Thymus (tissue), 11 donors: ENCODE results near the gene GALNTL6. TPM values are rescaled to one million over a fixed set of nuclear protein-coding genes. Genes with fewer than 3 reads are reported as not detected.

Experiments
- DNase-seq, 9 donors: peaks; one replicate each; pipeline ENCODE4 v3.0.0-alpha.2; 2013; ENCODE audit warnings: low spot score in 9 of 9, low read depth in 6 of 9, missing footprints in 1 of 9
- H3K27ac ChIP-seq, 2 donors: one replicate each; pipeline ENCODE4 v1.5.1; 2013; ENCODE audit warnings: control low read depth in 1 of 2, low read depth in 1 of 2, low read length in 1 of 2, mild to moderate bottlenecking in 1 of 2, moderate library complexity in 1 of 2
- H3K27me3 ChIP-seq, 2 donors: one replicate each; pipeline ENCODE4 v1.5.1; 2013; ENCODE audit warnings: low read length in 1 of 2; ENCODE audit not compliant: control insufficient read depth in 2 of 2, insufficient read depth in 1 of 2
- H3K36me3 ChIP-seq, 2 donors: one replicate each; pipeline ENCODE4 v1.5.1; 2013; ENCODE audit warnings: low read length in 1 of 2, mild to moderate bottlenecking in 1 of 2, moderate library complexity in 1 of 2; ENCODE audit not compliant: control insufficient read depth in 2 of 2, insufficient read depth in 2 of 2
- H3K4me1 ChIP-seq, 2 donors: one replicate each; pipeline ENCODE4 v1.5.1; 2013; ENCODE audit warnings: low read length in 2 of 2; ENCODE audit not compliant: control insufficient read depth in 2 of 2, insufficient read depth in 2 of 2
- H3K4me3 ChIP-seq, 2 donors: one replicate each; pipeline ENCODE4 v1.5.1; 2013; ENCODE audit warnings: low read length in 2 of 2, control low read depth in 1 of 2, mild to moderate bottlenecking in 1 of 2
- H3K9me3 ChIP-seq, 2 donors: one replicate each; pipeline ENCODE4 v1.5.1; 2013; ENCODE audit warnings: low read length in 1 of 2, mild to moderate bottlenecking in 1 of 2; ENCODE audit not compliant: control insufficient read depth in 2 of 2, insufficient read depth in 1 of 2
- WGBS: extraction: QIAGEN DNeasy Blood & Tissue Kit; methylation state at CpG from one replicate; pipeline ENCODE4 v1.1.7; 2013; 5-methylcytosine and 5-hydroxymethylcytosine counted together
- polyA plus RNA-seq: library from polyadenylated mRNA; stranded (reverse); fragments of 200-250 nt; gene quantifications from one replicate; pipeline ENCODE4 v1.2.3, GENCODE V29; 2013
- total RNA-seq: library from RNA; stranded (reverse); fragments of 120-200 nt; gene quantifications from one replicate; pipeline ENCODE4 v1.2.4, GENCODE V29; 2013
- donor health status: healthy.

The GALNTL6 gene
- total and polyA plus RNA-seq, 2 donors, result 0.05 TPM

DNA sequence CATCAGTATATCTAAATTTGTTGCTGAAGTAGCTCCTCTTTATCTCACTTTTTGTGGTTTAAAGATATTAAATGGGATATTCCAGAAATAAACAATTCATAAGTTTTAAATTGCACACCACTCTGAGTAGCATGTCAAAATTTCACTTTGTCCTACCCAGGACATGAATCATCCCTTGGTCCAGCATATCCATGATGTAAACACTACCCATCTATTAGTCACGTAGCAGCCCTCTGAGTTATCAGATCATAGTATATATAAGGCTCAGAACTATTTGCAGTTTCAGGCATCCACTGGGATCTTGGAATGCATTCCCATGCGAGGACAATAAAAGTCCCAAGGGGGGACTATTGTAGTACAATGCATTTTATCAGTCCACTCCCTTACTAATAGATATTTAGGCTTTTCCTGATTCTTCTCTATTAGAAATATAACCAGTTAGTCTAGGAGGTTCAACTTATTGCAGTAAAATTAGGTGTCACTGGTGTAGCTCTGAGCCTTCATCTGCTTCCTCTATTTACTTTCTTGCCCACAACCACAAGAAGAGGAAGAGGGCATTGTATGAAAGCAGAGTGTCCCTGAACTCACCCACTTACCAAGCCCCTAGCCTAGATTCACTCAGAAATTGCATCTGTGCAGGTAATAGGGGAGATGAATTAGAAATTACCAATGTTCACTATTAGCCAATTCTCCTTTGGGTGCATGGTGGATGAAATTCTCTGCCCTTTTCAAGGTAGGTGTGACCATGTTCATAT is 945.6 kb downstream of the GALNTL6 start:
- 93% methylated on average over 2 of the region's 2 CpGs for WGBS
- H3K9me3 ChIP-seq, result peaks cover 0 to 4% of the 10 kb centered on the region in 2 donors
- H3K4me1 ChIP-seq, result no peaks in the 10 kb centered on the region
- DNase-seq, result no peak
- no peaks in the 10 kb centered on the region for H3K36me3 ChIP-seq
- no peaks in the 10 kb centered on the region for H3K27me3 ChIP-seq
- no peak overlapping the region for H3K27ac ChIP-seq
- no peak overlapping the region for H3K4me3 ChIP-seq

GRCh38 chr4:172760512-172760911 is 947.3 kb downstream of the GALNTL6 start:
- H3K4me1 ChIP-seq, result no peaks in the 10 kb centered on the region

DNA sequence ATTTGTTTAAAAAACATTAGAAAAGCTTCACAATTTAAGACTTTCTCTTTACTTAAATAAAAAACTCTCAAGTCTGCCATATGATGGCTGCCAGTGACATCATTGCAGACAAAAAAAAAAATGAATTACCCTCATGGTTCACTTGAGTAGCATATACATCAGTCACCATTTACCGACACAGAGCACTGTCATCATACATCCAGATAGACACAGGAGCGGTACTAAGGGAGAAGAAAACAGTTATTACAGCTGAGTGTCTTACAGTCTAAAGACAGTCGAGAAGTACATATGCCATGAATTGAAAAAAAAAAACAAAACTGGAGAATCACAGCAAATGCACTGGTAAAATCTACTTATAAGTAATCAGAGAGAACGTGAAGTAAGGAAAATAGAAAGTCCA is 949.7 kb downstream of the GALNTL6 start:
- Histone ChIP-seq H3K27me3 (no peaks in the 10 kb centered on the region), H3K9me3 (peaks cover 0 to 4% of the 10 kb centered on the region in 2 donors), H3K27ac (no peak overlapping the region), H3K4me1 (no peaks in the 10 kb centered on the region), H3K36me3 (no peaks in the 10 kb centered on the region), H3K4me3 (no peak overlapping the region)
- WGBS, result 92% methylated on average over 4 of the region's 4 CpGs
- no peak for DNase-seq

More at GRCh38 chr4:172760512-172760911, 947.3 kb downstream of the GALNTL6 start:
- Histone ChIP-seq H3K36me3 (no peaks in the 10 kb centered on the region), H3K4me3 (no peak overlapping the region), H3K27ac (no peak overlapping the region), H3K9me3 (peaks cover 0 to 4% of the 10 kb centered on the region in 2 donors), H3K27me3 (no peaks in the 10 kb centered on the region)
- no peak for DNase-seq
- WGBS, result 97% methylated on average over 6 of the region's 6 CpGs

DNA sequence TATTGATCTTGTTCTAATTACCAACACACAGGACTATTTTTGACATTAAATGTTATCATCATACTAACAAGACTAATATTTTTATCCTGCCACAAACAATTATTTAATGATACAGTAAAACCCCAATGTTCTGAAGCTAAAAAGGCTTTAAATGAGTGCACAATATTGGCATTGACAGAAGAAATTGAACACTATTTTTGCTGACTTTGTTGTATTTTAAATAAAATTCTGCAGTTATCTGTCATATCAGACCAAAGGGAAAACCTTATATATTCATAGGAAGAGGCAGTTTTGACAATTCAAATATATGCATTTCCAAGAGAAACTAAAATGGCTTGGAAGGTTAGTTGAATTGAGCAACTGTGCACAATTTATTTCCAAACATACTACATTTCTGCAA is 957.6 kb downstream of the GALNTL6 start:
- Histone ChIP-seq H3K4me3 (no peak overlapping the region), H3K9me3 (no peaks in the 10 kb centered on the region), H3K36me3 (no peaks in the 10 kb centered on the region), H3K27me3 (no peaks in the 10 kb centered on the region), H3K4me1 (no peaks in the 10 kb centered on the region), H3K27ac (no peak overlapping the region)
- DNase-seq, result no peak

GRCh38 chr4:172772781-172773180 is 959.6 kb downstream of the GALNTL6 start:
- Histone ChIP-seq H3K4me3 (no peak overlapping the region), H3K27ac (no peak overlapping the region), H3K9me3 (no peaks in the 10 kb centered on the region), H3K4me1 (no peaks in the 10 kb centered on the region), H3K27me3 (no peaks in the 10 kb centered on the region), H3K36me3 (no peaks in the 10 kb centered on the region)
- WGBS, result 85% methylated on average over 5 of the region's 5 CpGs
- no peak for DNase-seq

GRCh38 chr4:172776203-172776861 is 963.1 kb downstream of the GALNTL6 start:
- H3K36me3 ChIP-seq, result no peaks in the 10 kb centered on the region
- no peak for DNase-seq
- no peaks in the 10 kb centered on the region for H3K27me3 ChIP-seq
- 69% methylated on average over 4 of the region's 4 CpGs for WGBS
- H3K27ac ChIP-seq, result no peak overlapping the region
- no peaks in the 10 kb centered on the region for H3K9me3 ChIP-seq
- no peak overlapping the region for H3K4me3 ChIP-seq
- H3K4me1 ChIP-seq, result no peaks in the 10 kb centered on the region

GRCh38 chr4:172777729-172778431 is 964.7 kb downstream of the GALNTL6 start:
- Histone ChIP-seq H3K9me3 (no peaks in the 10 kb centered on the region), H3K36me3 (no peaks in the 10 kb centered on the region), H3K4me1 (no peaks in the 10 kb centered on the region), H3K27ac (no peak overlapping the region), H3K4me3 (no peak overlapping the region), H3K27me3 (no peaks in the 10 kb centered on the region)
- DNase-seq, result no peak
- WGBS, result 90% methylated on average over 3 of the region's 3 CpGs

GRCh38 chr4:172778583-172778982 is 965.4 kb downstream of the GALNTL6 start:
- DNase-seq, result no peak
- H3K36me3 ChIP-seq, result no peaks in the 10 kb centered on the region
- H3K27ac ChIP-seq, result no peak overlapping the region
- 78% methylated on average over 6 of the region's 6 CpGs for WGBS
- H3K4me1 ChIP-seq, result no peaks in the 10 kb centered on the region
- no peaks in the 10 kb centered on the region for H3K27me3 ChIP-seq
- no peak overlapping the region for H3K4me3 ChIP-seq
- no peaks in the 10 kb centered on the region for H3K9me3 ChIP-seq

- Histone ChIP-seq H3K9me3 (no peaks in the 10 kb centered on the region), H3K27me3 (no peaks in the 10 kb centered on the region), H3K36me3 (no peaks in the 10 kb centered on the region), H3K4me1 (no peaks in the 10 kb centered on the region), H3K4me3 (no peak overlapping the region), H3K27ac (no peak overlapping the region)
- WGBS, result 84% methylated on average over 3 of the region's 3 CpGs
- DNase-seq, result no peak
Measured at GRCh38 chr4:172780566-172781081, 967.4 kb downstream of the GALNTL6 start.
